Lower leg skin (tissue), 3 donors: Measurements from ENCODE around the gene CCDC110.

Experiments
- CTCF ChIP-seq, 3 donors: fragments of 450-650 bp; IDR thresholded peaks; one replicate each; pipeline ENCODE4 v1.5.1; 2016; ENCODE audit warnings: antibody characterized with exemption in 3 of 3, mild to moderate bottlenecking in 3 of 3, moderate library complexity in 2 of 3
- POLR2A ChIP-seq, 2 donors: fragments of 450-650 bp; IDR thresholded peaks; one replicate each; pipeline ENCODE4 v1.6.1; 2016 to 2017; ENCODE audit warnings: antibody characterized with exemption in 2 of 2, mild to moderate bottlenecking in 1 of 2, moderate library complexity in 1 of 2

- TF ChIP-seq CTCF (IDR thresholded peaks at IDR 0.05) (no peak), POLR2A (IDR thresholded peaks at IDR 0.05) (no peak)
Observed at GRCh38 chr4:185421366-185422124, 50.0 kb downstream of the CCDC110 start.
